Measurements from ENCODE around the gene POLR2L.

Gene POLR2L

DNA sequence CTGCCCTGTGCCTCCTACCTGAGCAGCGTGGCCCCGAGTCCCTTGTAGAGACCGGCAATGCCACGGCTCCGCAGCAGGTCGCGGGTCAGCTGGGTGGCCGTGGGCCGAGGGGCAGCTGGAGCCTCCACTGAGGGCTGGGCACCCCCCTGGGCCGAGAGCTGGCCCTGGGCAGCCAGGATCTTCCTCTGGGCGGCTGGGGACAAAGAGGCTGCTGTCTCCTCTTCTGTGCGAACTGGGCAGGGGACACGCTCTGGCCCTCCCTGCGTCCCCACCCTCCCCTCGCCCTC lies 49.9 kb downstream of the POLR2L start:
- Histone ChIP-seq H2AFZ (ENCODE audit: low read length) (no peak overlapping the region), H3F3A (ENCODE audit: insufficient read depth, low read length) (peaks cover 19% of the 10 kb centered on the region), H3K4me2 (ENCODE audit: low read depth, low read length) (no peak overlapping the region), H3K4me1 (ENCODE audit: low read length) (0 out of 2 replicates have a peak, but pooled peaks cover 3% of the 10 kb centered on the region), H3K9me3 (replicated peaks; ENCODE audit: insufficient read depth, low read length) (no peaks in the 10 kb centered on the region), H3K36me3 (replicated peaks; ENCODE audit: insufficient read depth, low read length) (no peaks in the 10 kb centered on the region), H3K9ac (ENCODE audit: low read length) (no peak overlapping the region), H3K27me3 (replicated peaks; ENCODE audit: insufficient read depth, low read length) (no peaks in the 10 kb centered on the region), H3K27ac (ENCODE audit: low read length) (no peak overlapping the region), H3K79me2 (ENCODE audit: low read length) (peaks cover 56% of the 10 kb centered on the region), H3K9me2 (replicated peaks; ENCODE audit: insufficient read depth, low read length) (no peaks in the 10 kb centered on the region), H3K4me3 (ENCODE audit: low read length) (no peak overlapping the region), H4K20me1 (ENCODE audit: insufficient read depth, low read length) (no peaks in the 10 kb centered on the region)
- DNase-seq, result no peak
- TF ChIP-seq CTCF (IDR thresholded peaks at IDR 0.05; ENCODE audit: low read length), result no peak
- no peak for TF ChIP-seq EZH2phosphoT487 (IDR thresholded peaks at IDR 0.05; ENCODE audit: low read length)
- TF ChIP-seq EZH2 (optimal IDR thresholded peaks at IDR 0.05; ENCODE audit: low read depth, low read length), result no peak

- Histone ChIP-seq H4K20me1 (ENCODE audit: insufficient read depth, low read length) (no peaks in the 10 kb centered on the region), H3K27ac (ENCODE audit: low read length) (no peak overlapping the region), H3K9me3 (replicated peaks; ENCODE audit: insufficient read depth, low read length) (no peaks in the 10 kb centered on the region), H3F3A (ENCODE audit: insufficient read depth, low read length) (peaks cover 14% of the 10 kb centered on the region), H3K4me3 (ENCODE audit: low read length) (no peak overlapping the region), H3K79me2 (ENCODE audit: low read length) (peaks cover 50% of the 10 kb centered on the region), H3K27me3 (replicated peaks; ENCODE audit: insufficient read depth, low read length) (no peaks in the 10 kb centered on the region), H3K9me2 (replicated peaks; ENCODE audit: insufficient read depth, low read length) (no peaks in the 10 kb centered on the region), H2AFZ (ENCODE audit: low read length) (no peak overlapping the region), H3K4me2 (ENCODE audit: low read depth, low read length) (no peak overlapping the region), H3K4me1 (ENCODE audit: low read length) (0 out of 2 replicates have a peak, but pooled peaks cover 3% of the 10 kb centered on the region), H3K9ac (ENCODE audit: low read length) (no peak overlapping the region), H3K36me3 (replicated peaks; ENCODE audit: insufficient read depth, low read length) (no peaks in the 10 kb centered on the region)
- no peak for TF ChIP-seq CTCF (IDR thresholded peaks at IDR 0.05; ENCODE audit: low read length)
- DNase-seq, result no peak
Observed at GRCh38 chr11:791658-792534, 50.4 kb downstream of the POLR2L start.

- Histone ChIP-seq H3F3A (ENCODE audit: insufficient read depth, low read length) (peaks cover 7% of the 10 kb centered on the region; the same call in 1 of the 2 replicates), H3K36me3 (replicated peaks; ENCODE audit: insufficient read depth, low read length) (no peaks in the 10 kb centered on the region), H2AFZ (ENCODE audit: low read length) (no peak overlapping the region), H3K27ac (ENCODE audit: low read length) (no peak overlapping the region), H3K9me2 (replicated peaks; ENCODE audit: insufficient read depth, low read length) (no peaks in the 10 kb centered on the region), H3K4me1 (ENCODE audit: low read length) (0 out of 2 replicates have a peak, but pooled peaks cover 3% of the 10 kb centered on the region), H3K79me2 (ENCODE audit: low read length) (peaks cover 42% of the 10 kb centered on the region), H3K9ac (ENCODE audit: low read length) (no peak overlapping the region), H4K20me1 (ENCODE audit: insufficient read depth, low read length) (no peaks in the 10 kb centered on the region), H3K4me3 (ENCODE audit: low read length) (no peak overlapping the region), H3K9me3 (replicated peaks; ENCODE audit: insufficient read depth, low read length) (no peaks in the 10 kb centered on the region), H3K4me2 (ENCODE audit: low read depth, low read length) (no peak overlapping the region), H3K27me3 (replicated peaks; ENCODE audit: insufficient read depth, low read length) (no peaks in the 10 kb centered on the region)
- TF ChIP-seq CTCF (IDR thresholded peaks at IDR 0.05; ENCODE audit: low read length), result no peak
- no peak for TF ChIP-seq EZH2phosphoT487 (IDR thresholded peaks at IDR 0.05; ENCODE audit: low read length)
- TF ChIP-seq EZH2 (optimal IDR thresholded peaks at IDR 0.05; ENCODE audit: low read depth, low read length), result no peak
- no peak for DNase-seq
Observed at GRCh38 chr11:790721-791564, 51.4 kb downstream of the POLR2L start.
